Esophagus muscularis mucosa (tissue), 4 donors: ENCODE data around the gene C11orf21. TPM values are rescaled to one million over a fixed set of nuclear protein-coding genes. Genes with fewer than 3 reads are reported as not detected.

Experiments
- DNase-seq: peaks from one replicate; pipeline ENCODE4 v3.0.0-alpha.2; 2017; ENCODE audit errors: extremely low spot score
- H3K27ac ChIP-seq, 4 donors: fragments of 200-600 bp; sonication (generic); replicated peaks in 1 of 4; 1 replicate in 3 of 4; 2 replicates in 1 of 4; pipeline ENCODE4 v1.5.1; 2016 to 2019; ENCODE audit warnings: mild to moderate bottlenecking in 1 of 4
- H3K27me3 ChIP-seq, 4 donors: fragments of 200-600 bp; sonication (generic); one replicate each; pipeline versions ENCODE4 v1.5.1 to v1.6.0; 2016 to 2019
- H3K36me3 ChIP-seq, 4 donors: fragments of 200-600 bp; sonication (generic); one replicate each; pipeline ENCODE4 v1.5.1; 2016 to 2019
- H3K4me1 ChIP-seq, 4 donors: fragments of 200-600 bp; sonication (generic); one replicate each; pipeline ENCODE4 v1.5.1; 2016 to 2019
- H3K4me3 ChIP-seq, 4 donors: fragments of 200-600 bp; sonication (generic); 1 replicate in 2 of 4; 2 replicates in 2 of 4; pipeline ENCODE4 v1.5.1; 2016 to 2019; ENCODE audit warnings: mild to moderate bottlenecking in 4 of 4, moderate library complexity in 1 of 4
- H3K9me3 ChIP-seq, 4 donors: fragments of 200-600 bp; sonication (generic); 1 replicate in 3 of 4; 2 replicates in 1 of 4; pipeline ENCODE4 v1.5.1; 2016 to 2019
- EP300 ChIP-seq: sonication (generic); formaldehyde crosslinking; IDR thresholded peaks from one replicate; pipeline ENCODE4 v1.6.1; 2017; ENCODE audit warnings: antibody characterized with exemption
- POLR2A ChIP-seq: fragments of 450-650 bp; IDR thresholded peaks from one replicate; pipeline ENCODE4 v1.6.1; 2017; ENCODE audit warnings: antibody characterized with exemption, moderate library complexity, mild to moderate bottlenecking, low read depth
- POLR2AphosphoS5 ChIP-seq, 2 donors: sonication (generic); formaldehyde crosslinking; IDR thresholded peaks; one replicate each; pipeline ENCODE4 v1.6.1; 2017; ENCODE audit warnings: antibody characterized with exemption in 2 of 2
- WGBS: methylation state at CpG from one replicate; pipeline ENCODE4 v1.1.5; 2018; 5-methylcytosine and 5-hydroxymethylcytosine counted together
- intact Hi-C: fragments of 100-400 bp; cut with DNase I; formaldehyde crosslinking; loops from one replicate; pipeline ENCODE4 v1.15.1; 2023
- total RNA-seq, 4 donors: library from RNA; depleted of rRNA; stranded (reverse); fragments of >200 nt; gene quantifications; one replicate each; pipeline versions ENCODE4 v1.1.0 to v1.2.1, GENCODE V29; 2016
- TF ChIP-seq, protein P1 (sequence below), 3 experiments: fragments of 200-600 bp in 2 of 3; fragments of 450-650 bp in 1 of 3; sonication (generic) in 2 of 3; IDR thresholded peaks; one replicate each; pipeline ENCODE4 v1.5.1; 2017 to 2019; ENCODE audit warnings: antibody characterized with exemption in 3 of 3, mild to moderate bottlenecking in 2 of 3, moderate library complexity in 1 of 3

C11orf21 gene
- total RNA-seq, 4 donors from 2014 or later = 0.29 to 1.2 (median 0.83) TPM; not detected in 1

- 92% methylated on average over 5 of the region's 5 CpGs for WGBS
- Histone ChIP-seq H3K9me3 (no peaks in the 10 kb centered on the region), H3K4me1 (peaks cover 0 to 3% (median 0%) of the 10 kb centered on the region in 4 donors), H3K4me3 (no peak overlapping the region), H3K36me3 (no peaks in the 10 kb centered on the region), H3K27me3 (no peaks in the 10 kb centered on the region), H3K27ac (no peak overlapping the region)
- TF ChIP-seq POLR2A = no peak
- DNase-seq = no peak
- intact Hi-C loops = no loop called here
Measured at GRCh38 chr11:2331404-2331803, 29.7 kb upstream of the C11orf21 start.

- Histone ChIP-seq H3K36me3 (no peaks in the 10 kb centered on the region), H3K4me3 (no peak overlapping the region), H3K4me1 (peaks cover 0 to 5% (median 4%) of the 10 kb centered on the region in 4 donors), H3K27me3 (no peaks in the 10 kb centered on the region), H3K27ac (no peak overlapping the region), H3K9me3 (no peaks in the 10 kb centered on the region)
- intact Hi-C loops = no loop called here
- no peak for TF ChIP-seq POLR2AphosphoS5 (IDR thresholded peaks at IDR 0.05)
- no peak for DNase-seq
- 93% methylated on average over 6 of the region's 6 CpGs for WGBS
Measured at GRCh38 chr11:2330696-2331095, 29.0 kb upstream of the C11orf21 start.

- Histone ChIP-seq H3K4me3 (no peak overlapping the region), H3K36me3 (no peaks in the 10 kb centered on the region), H3K4me1 (peaks cover 0 to 10% (median 9%) of the 10 kb centered on the region in 4 donors), H3K27me3 (no peaks in the 10 kb centered on the region), H3K9me3 (no peaks in the 10 kb centered on the region), H3K27ac (no peak overlapping the region)
- TF ChIP-seq EP300 (no peak), POLR2AphosphoS5 (IDR thresholded peaks at IDR 0.05) (no peak), POLR2A (no peak)
- TF ChIP-seq, protein P1, sequence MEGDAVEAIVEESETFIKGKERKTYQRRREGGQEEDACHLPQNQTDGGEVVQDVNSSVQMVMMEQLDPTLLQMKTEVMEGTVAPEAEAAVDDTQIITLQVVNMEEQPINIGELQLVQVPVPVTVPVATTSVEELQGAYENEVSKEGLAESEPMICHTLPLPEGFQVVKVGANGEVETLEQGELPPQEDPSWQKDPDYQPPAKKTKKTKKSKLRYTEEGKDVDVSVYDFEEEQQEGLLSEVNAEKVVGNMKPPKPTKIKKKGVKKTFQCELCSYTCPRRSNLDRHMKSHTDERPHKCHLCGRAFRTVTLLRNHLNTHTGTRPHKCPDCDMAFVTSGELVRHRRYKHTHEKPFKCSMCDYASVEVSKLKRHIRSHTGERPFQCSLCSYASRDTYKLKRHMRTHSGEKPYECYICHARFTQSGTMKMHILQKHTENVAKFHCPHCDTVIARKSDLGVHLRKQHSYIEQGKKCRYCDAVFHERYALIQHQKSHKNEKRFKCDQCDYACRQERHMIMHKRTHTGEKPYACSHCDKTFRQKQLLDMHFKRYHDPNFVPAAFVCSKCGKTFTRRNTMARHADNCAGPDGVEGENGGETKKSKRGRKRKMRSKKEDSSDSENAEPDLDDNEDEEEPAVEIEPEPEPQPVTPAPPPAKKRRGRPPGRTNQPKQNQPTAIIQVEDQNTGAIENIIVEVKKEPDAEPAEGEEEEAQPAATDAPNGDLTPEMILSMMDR (IDR thresholded peaks at IDR 0.05) = no peak
- 84% methylated on average over 9 of the region's 9 CpGs for WGBS
- no peak for DNase-seq
- intact Hi-C loops = no loop called here
Measured at GRCh38 chr11:2329551-2329950, 27.8 kb upstream of the C11orf21 start.

DNA sequence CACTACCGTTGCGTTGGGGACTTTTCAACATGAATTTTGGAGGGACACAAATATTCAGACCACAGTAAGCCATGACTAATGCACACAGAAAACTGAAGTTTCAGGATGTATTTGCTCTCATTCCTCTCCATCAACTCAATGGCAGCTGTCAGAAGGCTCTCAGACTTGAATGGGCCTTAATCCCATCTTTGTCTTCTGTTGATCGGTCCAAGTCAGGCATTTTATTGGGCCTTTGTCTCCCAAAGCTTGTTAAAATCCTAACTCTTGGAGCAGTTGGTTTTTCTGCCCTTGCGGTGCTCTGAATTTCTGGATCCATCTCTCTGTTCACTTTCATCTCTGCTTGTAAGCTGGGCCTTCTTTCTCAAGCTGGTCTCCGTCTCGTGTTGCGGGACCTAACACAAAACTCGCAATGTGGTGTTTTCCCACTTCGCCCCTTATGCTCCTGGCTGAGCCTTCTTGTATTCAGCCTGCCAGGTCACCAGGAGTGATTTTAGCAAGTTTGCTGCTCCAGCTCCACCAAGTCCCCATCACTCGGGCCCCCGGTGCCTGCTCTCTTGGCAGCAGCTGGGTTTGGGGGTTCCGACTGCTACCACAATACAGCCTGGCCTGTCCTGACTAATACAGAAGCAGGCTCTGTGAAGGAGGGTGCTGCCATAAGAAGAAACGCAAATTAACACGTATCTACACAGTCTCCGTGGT is 27.1 kb upstream of the C11orf21 start:
- intact Hi-C loops = no loop called here
- WGBS = 97% methylated on average over 13 of the region's 15 CpGs

DNA sequence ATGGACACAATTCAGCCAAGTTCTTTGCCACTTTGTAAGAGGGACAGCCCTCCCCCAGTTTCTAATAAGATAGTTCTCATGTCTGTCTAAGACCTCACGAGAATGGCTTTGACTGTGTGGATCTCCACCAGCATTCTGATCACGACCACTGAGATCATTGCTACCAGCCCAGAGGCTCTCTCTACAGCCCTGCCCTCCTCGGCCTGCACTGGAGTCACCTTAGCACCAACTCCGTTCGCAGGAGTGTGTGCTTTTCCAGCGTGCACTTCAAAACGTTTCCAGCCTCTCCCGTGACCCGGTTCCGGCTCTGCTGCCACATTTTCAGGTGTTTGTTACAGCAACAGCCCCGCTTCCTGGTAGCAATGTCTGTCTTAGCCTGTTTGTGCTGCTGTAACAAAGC is 26.3 kb upstream of the C11orf21 start:
- intact Hi-C loops = no loop called here
- no peaks in the 10 kb centered on the region for H3K36me3 ChIP-seq
- no peak for TF ChIP-seq POLR2A
- no peak for TF ChIP-seq EP300
- no peak for DNase-seq
- H3K27me3 ChIP-seq = no peaks in the 10 kb centered on the region
- no peak overlapping the region for H3K27ac ChIP-seq
- H3K4me1 ChIP-seq = peaks cover 0 to 10% (median 9%) of the 10 kb centered on the region in 4 donors
- H3K4me3 ChIP-seq = no peak overlapping the region
- WGBS = 87% methylated on average over 11 of the region's 11 CpGs
- no peaks in the 10 kb centered on the region for H3K9me3 ChIP-seq

More for the DNA sequence above, 27.1 kb upstream of the C11orf21 start:
- H3K4me1 ChIP-seq = peaks cover 0 to 10% (median 9%) of the 10 kb centered on the region in 4 donors
- TF ChIP-seq POLR2AphosphoS5 (IDR thresholded peaks at IDR 0.05) = no peak
- TF ChIP-seq, protein P1 (IDR thresholded peaks at IDR 0.05) = no peak
- no peak for TF ChIP-seq EP300
- TF ChIP-seq POLR2A = no peak
- H3K9me3 ChIP-seq = no peaks in the 10 kb centered on the region
- H3K27me3 ChIP-seq = no peaks in the 10 kb centered on the region
- H3K27ac ChIP-seq = no peak overlapping the region
- H3K36me3 ChIP-seq = no peaks in the 10 kb centered on the region
- H3K4me3 ChIP-seq = no peak overlapping the region
- DNase-seq = no peak

GRCh38 chr11:2327032-2327431 is 25.3 kb upstream of the C11orf21 start:
- Histone ChIP-seq H3K36me3 (no peaks in the 10 kb centered on the region), H3K27ac (no peak overlapping the region), H3K4me3 (no peak overlapping the region), H3K4me1 (peaks cover 0 to 10% (median 9%) of the 10 kb centered on the region in 4 donors), H3K9me3 (no peaks in the 10 kb centered on the region), H3K27me3 (no peaks in the 10 kb centered on the region)
- TF ChIP-seq POLR2AphosphoS5 (IDR thresholded peaks at IDR 0.05) (no peak), EP300 (no peak), POLR2A (no peak)
- TF ChIP-seq, protein P1 (IDR thresholded peaks at IDR 0.05) = no peak
- intact Hi-C loops = no loop called here
- WGBS = 96% methylated on average over 4 of the region's 11 CpGs
- no peak for DNase-seq
